DOHH2 (cell line): Measurements from ENCODE around the gene GTF2F2.

Source experiments
- H3F3A ChIP-seq: fragments of 200-600 bp; sonication (generic), shearing (Covaris generic); 2 replicates; pipeline ENCODE4 v1.6.0; 2016; ENCODE audit warnings: antibody characterized with exemption, mild to moderate bottlenecking; ENCODE audit not compliant: control insufficient read depth, insufficient read depth
- H3K27ac ChIP-seq: fragments of 200-600 bp; sonication (generic); 2 replicates; pipeline ENCODE4 v1.5.1; 2014; ENCODE audit warnings: low read depth, mild to moderate bottlenecking, low read length, moderate library complexity
- H3K27me3 ChIP-seq: fragments of 200-600 bp; sonication (generic); 2 replicates; pipeline ENCODE4 v1.6.1; 2014; ENCODE audit warnings: mild to moderate bottlenecking, low read length, mixed read lengths; ENCODE audit not compliant: control insufficient read depth
- H3K36me3 ChIP-seq: fragments of 200-600 bp; sonication (generic); 2 replicates; pipeline ENCODE4 v1.6.1; 2014; ENCODE audit warnings: mild to moderate bottlenecking, low read length, moderate library complexity, mixed read lengths; ENCODE audit not compliant: control insufficient read depth
- H3K4me1 ChIP-seq: fragments of 200-600 bp; sonication (generic); 2 replicates; pipeline ENCODE4 v1.6.1; 2014; ENCODE audit warnings: mild to moderate bottlenecking, low read length, mixed read lengths; ENCODE audit not compliant: control insufficient read depth
- H3K4me2 ChIP-seq: fragments of 200-600 bp; sonication (generic); 2 replicates; pipeline ENCODE4 v1.6.0; 2014; ENCODE audit warnings: mild to moderate bottlenecking, low read length, moderate library complexity
- H3K4me3 ChIP-seq: fragments of 200-600 bp; sonication (generic); 2 replicates; pipeline ENCODE4 v1.5.1; 2014; ENCODE audit warnings: mild to moderate bottlenecking, low read length, mixed read lengths
- H3K79me2 ChIP-seq: fragments of 200-600 bp; sonication (generic); 2 replicates; pipeline ENCODE4 v1.6.1; 2014; ENCODE audit warnings: mild to moderate bottlenecking, low read length, mixed read lengths; ENCODE audit not compliant: control insufficient read depth
- H3K9me2 ChIP-seq: fragments of 200-600 bp; sonication (generic); replicated peaks from 2 replicates; pipeline ENCODE4 v1.6.1; 2014; ENCODE audit warnings: mild to moderate bottlenecking, low read length, mixed read lengths; ENCODE audit not compliant: control insufficient read depth
- H3K9me3 ChIP-seq: fragments of 200-600 bp; sonication (generic); 2 replicates; pipeline ENCODE4 v1.6.1; 2014; ENCODE audit warnings: antibody characterized with exemption, low read length, mixed read lengths; ENCODE audit not compliant: control insufficient read depth, insufficient read depth
- H4K20me1 ChIP-seq: fragments of 200-600 bp; sonication (generic); 2 replicates; pipeline ENCODE4 v1.6.0; 2014; ENCODE audit warnings: low read depth, mild to moderate bottlenecking, antibody characterized with exemption, low read length, moderate library complexity; ENCODE audit not compliant: control insufficient read depth, insufficient read depth
- CTCF ChIP-seq: fragments of 200-600 bp; sonication (generic); IDR thresholded peaks from one replicate; pipeline ENCODE4 v1.5.1; 2014; ENCODE audit warnings: antibody characterized with exemption, mild to moderate bottlenecking, low read depth, low read length; ENCODE audit not compliant: poor library complexity, severe bottlenecking
- EZH2phosphoT487 ChIP-seq: fragments of 200-600 bp; sonication (generic); IDR thresholded peaks from 2 replicates; pipeline ENCODE4 v1.6.1; 2017; ENCODE audit warnings: borderline replicate concordance, mild to moderate bottlenecking, antibody characterized with exemption, low read length, moderate library complexity, mixed read lengths

Gene GTF2F2

DNA sequence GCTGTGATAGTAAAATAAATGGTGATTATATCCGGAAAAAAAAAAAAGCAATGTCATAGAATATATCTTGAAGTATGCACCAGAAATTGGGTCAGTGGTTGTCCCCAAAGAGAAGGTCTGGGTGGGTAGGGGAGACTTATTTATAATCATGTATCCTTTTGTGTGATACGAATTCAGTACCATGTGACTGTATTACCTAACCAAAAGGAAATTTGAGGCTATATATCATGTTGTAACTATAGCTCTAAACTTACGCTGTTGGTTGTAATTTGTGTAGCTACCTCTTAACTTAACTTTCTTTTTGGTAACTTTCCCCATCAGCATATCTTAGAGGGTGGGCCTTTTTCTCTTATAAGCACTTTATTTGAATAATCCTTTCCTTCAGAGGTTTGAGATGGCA lies 105.7 kb downstream of the GTF2F2 start:
- no peak overlapping the region for H3K27ac ChIP-seq
- H3K4me1 ChIP-seq = no peaks in the 10 kb centered on the region
- H3K36me3 ChIP-seq = no peaks in the 10 kb centered on the region
- no peak overlapping the region for H3K4me3 ChIP-seq
- H3K79me2 ChIP-seq = no peaks in the 10 kb centered on the region
- H4K20me1 ChIP-seq = no peaks in the 10 kb centered on the region
- H3F3A ChIP-seq = no peaks in the 10 kb centered on the region
- H3K9me3 ChIP-seq = no peaks in the 10 kb centered on the region
- H3K4me2 ChIP-seq = no peak overlapping the region
- no peaks in the 10 kb centered on the region for H3K9me2 ChIP-seq
- H3K27me3 ChIP-seq = no peaks in the 10 kb centered on the region
- no peak for TF ChIP-seq CTCF
- no peak for TF ChIP-seq EZH2phosphoT487

DNA sequence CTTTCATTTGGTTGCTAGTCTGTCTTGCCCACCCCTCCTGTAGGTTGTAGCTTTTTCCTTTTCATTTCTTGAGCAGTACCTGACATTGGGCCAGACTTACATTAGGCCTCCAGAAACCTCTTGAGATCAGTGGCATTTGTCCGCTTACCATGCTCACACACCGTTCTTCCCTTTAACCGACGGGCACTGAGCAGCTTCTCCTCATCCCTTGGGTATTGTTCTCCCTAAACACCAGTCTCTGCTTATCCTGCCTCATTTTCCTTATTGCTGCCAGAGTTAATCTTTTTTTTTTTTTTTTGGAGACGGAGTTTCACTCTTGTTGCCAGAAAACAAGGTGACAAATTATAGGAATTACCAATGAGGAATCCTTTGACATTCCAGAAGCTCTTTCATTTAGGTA lies 107.7 kb downstream of the GTF2F2 start:
- Histone ChIP-seq H3K4me2 (no peak overlapping the region), H3K4me1 (no peaks in the 10 kb centered on the region), H3K27me3 (no peaks in the 10 kb centered on the region), H3K4me3 (no peak overlapping the region), H4K20me1 (no peaks in the 10 kb centered on the region), H3K36me3 (no peaks in the 10 kb centered on the region), H3K9me3 (no peaks in the 10 kb centered on the region), H3F3A (no peaks in the 10 kb centered on the region), H3K79me2 (no peaks in the 10 kb centered on the region), H3K27ac (no peak overlapping the region), H3K9me2 (no peaks in the 10 kb centered on the region)
- TF ChIP-seq CTCF = no peak
- no peak for TF ChIP-seq EZH2phosphoT487

GRCh38 chr13:45229172-45229571 lies 108.9 kb downstream of the GTF2F2 start:
- Histone ChIP-seq H3K4me1 (no peaks in the 10 kb centered on the region), H3K36me3 (no peaks in the 10 kb centered on the region), H3K9me3 (no peaks in the 10 kb centered on the region), H3F3A (no peaks in the 10 kb centered on the region), H3K27ac (no peak overlapping the region), H3K4me3 (no peak overlapping the region), H4K20me1 (no peaks in the 10 kb centered on the region), H3K4me2 (no peak overlapping the region), H3K9me2 (no peaks in the 10 kb centered on the region), H3K79me2 (no peaks in the 10 kb centered on the region), H3K27me3 (no peaks in the 10 kb centered on the region)
- no peak for TF ChIP-seq CTCF
- TF ChIP-seq EZH2phosphoT487 = no peak

- no peak overlapping the region for H3K27ac ChIP-seq
- H3K27me3 ChIP-seq = no peaks in the 10 kb centered on the region
- no peaks in the 10 kb centered on the region for H3K9me2 ChIP-seq
- no peaks in the 10 kb centered on the region for H3K4me1 ChIP-seq
- no peaks in the 10 kb centered on the region for H3K36me3 ChIP-seq
- no peaks in the 10 kb centered on the region for H3F3A ChIP-seq
- H3K4me3 ChIP-seq = no peak overlapping the region
- H3K79me2 ChIP-seq = no peaks in the 10 kb centered on the region
- no peaks in the 10 kb centered on the region for H3K9me3 ChIP-seq
- no peaks in the 10 kb centered on the region for H4K20me1 ChIP-seq
- H3K4me2 ChIP-seq = no peak overlapping the region
- no peak for TF ChIP-seq CTCF
- TF ChIP-seq EZH2phosphoT487 = no peak
These were observed 111.0 kb downstream of the GTF2F2 start for GRCh38 chr13:45231305-45231704.
